ENCODE data around the gene MPL.

MPL gene

GRCh38 chr1:43313771-43314170, 23.8 kb upstream of the MPL start:
- no peak for DNase-seq
- H3K9me3 ChIP-seq, result no peaks in the 10 kb centered on the region
- H3K4me3 ChIP-seq (ENCODE audit: low read depth, low read length), result no peak overlapping the region
- no peaks in the 10 kb centered on the region for H3K36me3 ChIP-seq
- TF ChIP-seq CTCF (IDR thresholded peaks at IDR 0.05; ENCODE audit: low read depth, low read length), result no peak
- no peaks in the 10 kb centered on the region for H3K27me3 ChIP-seq
- no peaks in the 10 kb centered on the region for H3K4me1 ChIP-seq

- no peaks in the 10 kb centered on the region for H3K27me3 ChIP-seq
- DNase-seq, result no peak
- H3K9me3 ChIP-seq, result no peaks in the 10 kb centered on the region
- no peaks in the 10 kb centered on the region for H3K4me1 ChIP-seq
- TF ChIP-seq CTCF (IDR thresholded peaks at IDR 0.05; ENCODE audit: low read depth, low read length), result no peak
- no peak overlapping the region for H3K4me3 ChIP-seq (ENCODE audit: low read depth, low read length)
- no peaks in the 10 kb centered on the region for H3K36me3 ChIP-seq
Measured at GRCh38 chr1:43314233-43314632, 23.4 kb upstream of the MPL start.

GRCh38 chr1:43315481-43315880, 22.1 kb upstream of the MPL start:
- no peak for DNase-seq
- Histone ChIP-seq H3K27me3 (no peaks in the 10 kb centered on the region), H3K36me3 (no peaks in the 10 kb centered on the region), H3K4me3 (ENCODE audit: low read depth, low read length) (no peak overlapping the region), H3K9me3 (no peaks in the 10 kb centered on the region), H3K4me1 (no peaks in the 10 kb centered on the region)
- TF ChIP-seq CTCF (IDR thresholded peaks at IDR 0.05; ENCODE audit: low read depth, low read length), result no peak

GRCh38 chr1:43315963-43316737, 21.5 kb upstream of the MPL start:
- Histone ChIP-seq H3K36me3 (no peaks in the 10 kb centered on the region), H3K9me3 (no peaks in the 10 kb centered on the region), H3K4me1 (no peaks in the 10 kb centered on the region), H3K27me3 (no peaks in the 10 kb centered on the region), H3K4me3 (ENCODE audit: low read depth, low read length) (no peak overlapping the region)
- TF ChIP-seq CTCF (IDR thresholded peaks at IDR 0.05; ENCODE audit: low read depth, low read length), result no peak
- no peak for DNase-seq

GRCh38 chr1:43316738-43317520, 20.7 kb upstream of the MPL start:
- no peak for DNase-seq
- H3K36me3 ChIP-seq, result no peaks in the 10 kb centered on the region
- no peaks in the 10 kb centered on the region for H3K4me1 ChIP-seq
- H3K27me3 ChIP-seq, result no peaks in the 10 kb centered on the region
- no peak overlapping the region for H3K4me3 ChIP-seq (ENCODE audit: low read depth, low read length)
- H3K9me3 ChIP-seq, result no peaks in the 10 kb centered on the region
- no peak for TF ChIP-seq CTCF (IDR thresholded peaks at IDR 0.05; ENCODE audit: low read depth, low read length)

Data from BE2C (cell line).